OCI-LY1 (cell line): ENCODE measurements around the gene CCDC57.

Experiments
- EZH2 ChIP-seq: fragments of 200-600 bp; sonication (generic), shearing (Covaris generic); IDR thresholded peaks from 2 replicates; pipeline ENCODE4 v1.8.0; 2017; ENCODE audit warnings: borderline replicate concordance, mixed run types, mild to moderate bottlenecking, antibody characterized with exemption, low read length, moderate library complexity, mixed read lengths
- TF ChIP-seq, protein P1 (sequence below): fragments of 200-600 bp; sonication (generic), shearing (Covaris generic); IDR thresholded peaks from 2 replicates; pipeline ENCODE4 v1.5.1; 2017; ENCODE audit warnings: mild to moderate bottlenecking, antibody characterized with exemption, low read length, moderate library complexity, mixed read lengths

GRCh38 chr17:82199496-82199895 is 13.1 kb downstream of the CCDC57 start:
- TF ChIP-seq, protein P1, sequence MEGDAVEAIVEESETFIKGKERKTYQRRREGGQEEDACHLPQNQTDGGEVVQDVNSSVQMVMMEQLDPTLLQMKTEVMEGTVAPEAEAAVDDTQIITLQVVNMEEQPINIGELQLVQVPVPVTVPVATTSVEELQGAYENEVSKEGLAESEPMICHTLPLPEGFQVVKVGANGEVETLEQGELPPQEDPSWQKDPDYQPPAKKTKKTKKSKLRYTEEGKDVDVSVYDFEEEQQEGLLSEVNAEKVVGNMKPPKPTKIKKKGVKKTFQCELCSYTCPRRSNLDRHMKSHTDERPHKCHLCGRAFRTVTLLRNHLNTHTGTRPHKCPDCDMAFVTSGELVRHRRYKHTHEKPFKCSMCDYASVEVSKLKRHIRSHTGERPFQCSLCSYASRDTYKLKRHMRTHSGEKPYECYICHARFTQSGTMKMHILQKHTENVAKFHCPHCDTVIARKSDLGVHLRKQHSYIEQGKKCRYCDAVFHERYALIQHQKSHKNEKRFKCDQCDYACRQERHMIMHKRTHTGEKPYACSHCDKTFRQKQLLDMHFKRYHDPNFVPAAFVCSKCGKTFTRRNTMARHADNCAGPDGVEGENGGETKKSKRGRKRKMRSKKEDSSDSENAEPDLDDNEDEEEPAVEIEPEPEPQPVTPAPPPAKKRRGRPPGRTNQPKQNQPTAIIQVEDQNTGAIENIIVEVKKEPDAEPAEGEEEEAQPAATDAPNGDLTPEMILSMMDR, result no peak
- no peak for TF ChIP-seq EZH2
